GM12878 (cell line): Measurements from ENCODE around the gene ESPL1. TPM values are rescaled to one million over a fixed set of nuclear protein-coding genes. Genes with fewer than 3 reads are reported as not detected.

ENCODE experiments used
- ATAC-seq: fragments of 200-7000 bp; cut with Tn5 transposase; 3 replicates; pipeline ENCODE4 v1.9.1; 2020; ENCODE audit warnings: mild to moderate bottlenecking, moderate library complexity
- BruUV-seq: library from RNA; stranded (reverse); fragments of 400-500 nt; replicated peaks from 2 replicates; lab custom pipeline; 2021; lab: Mats Ljungman, UMichigan
- CTCF ChIA-PET: fragments of 300-600 bp; sonication (Branson Sonifier 250); formaldehyde crosslinking; extraction: SDS; loops from one replicate; lab custom pipeline; 2021; ENCODE audit warnings: inconsistent platforms; lab: Yijun Ruan, JAX
- POLR2A ChIA-PET: fragments of 350-600 bp; formaldehyde crosslinking; extraction: SDS; loops from one replicate; lab custom pipeline; 2021; ENCODE audit warnings: inconsistent platforms; lab: Charles Lee
- RAD21 ChIA-PET: fragments of 300-600 bp; sonication (Branson Sonifier 250); formaldehyde crosslinking; loops from one replicate; lab custom pipeline; 2023; ENCODE audit warnings: antibody characterized with exemption; ENCODE audit not compliant: unreplicated experiment; lab: Charles Lee
- SMC1A ChIA-PET: fragments of 300-600 bp; sonication (Branson Sonifier 250); formaldehyde crosslinking; loops from one replicate; lab custom pipeline; 2023; ENCODE audit not compliant: unreplicated experiment, uncharacterized antibody; lab: Charles Lee
- DNase-seq: peaks from one replicate; pipeline ENCODE4 v3.0.0-alpha.2; 2011; ENCODE audit warnings: low read depth, low spot score
- FAIRE-seq: peaks from 3 replicates; lab custom pipeline; 2011; peaks lifted over from hg19 to GRCh38; lab: Jason Lieb, UNC
- H2AFZ ChIP-seq: 2 replicates; pipeline ENCODE4 v1.6.0; 2011; ENCODE audit warnings: low read depth, low read length, control low read depth; ENCODE audit not compliant: control insufficient read depth
- H3K27ac ChIP-seq: 2 replicates; pipeline ENCODE4 v1.5.1; 2011; ENCODE audit warnings: control low read depth; ENCODE audit not compliant: control insufficient read depth, insufficient read depth
- H3K27me3 ChIP-seq, 2 experiments: replicated peaks in 1 of 2; 2 replicates each; pipeline versions ENCODE4 v1.6.0 to v1.6.1; 2011; ENCODE audit warnings: low read length in 1 of 2; ENCODE audit not compliant: control insufficient read depth in 2 of 2, insufficient read depth in 2 of 2
- H3K36me3 ChIP-seq, 2 experiments: 2 replicates each; pipeline ENCODE4 v1.5.1; 2011; ENCODE audit warnings: low read length in 1 of 2; ENCODE audit not compliant: control insufficient read depth in 2 of 2, insufficient read depth in 2 of 2
- H3K4me1 ChIP-seq: 2 replicates; pipeline ENCODE4 v1.6.1; 2011; ENCODE audit warnings: mild to moderate bottlenecking, low read length, moderate library complexity, mixed read lengths; ENCODE audit not compliant: control insufficient read depth, insufficient read depth
- H3K4me2 ChIP-seq: 2 replicates; pipeline ENCODE4 v1.6.0; 2011; ENCODE audit warnings: control low read depth; ENCODE audit not compliant: control insufficient read depth, insufficient read depth
- H3K4me3 ChIP-seq: fragments of 200-600 bp; sonication (generic); 2 replicates; pipeline ENCODE4 v1.5.1; 2016
- H3K79me2 ChIP-seq: 2 replicates; pipeline ENCODE4 v1.6.0; 2011; ENCODE audit warnings: low read length; ENCODE audit not compliant: control insufficient read depth, insufficient read depth
- H3K9ac ChIP-seq: 2 replicates; pipeline ENCODE4 v1.8.0; 2011; ENCODE audit warnings: low read length, control low read depth, mixed read lengths; ENCODE audit not compliant: control insufficient read depth, insufficient read depth
- H3K9me3 ChIP-seq: replicated peaks from 3 replicates; pipeline ENCODE4 v1.5.1; 2011; ENCODE audit warnings: mild to moderate bottlenecking, low read length; ENCODE audit not compliant: control insufficient read depth, insufficient read depth
- H4K20me1 ChIP-seq: 2 replicates; pipeline ENCODE4 v1.6.0; 2011; ENCODE audit not compliant: control insufficient read depth, insufficient read depth
- E2F8 ChIP-seq: fragments of 450-650 bp; IDR thresholded peaks from 2 replicates; pipeline ENCODE4 v1.6.1; 2018; ENCODE audit warnings: mild to moderate bottlenecking, low read depth, moderate library complexity; ENCODE audit not compliant: partially characterized antibody
- WGBS: methylation state at CpG from one replicate; pipeline ENCODE4 v1.1.6; 2016; ENCODE audit warnings: low lambda C conversion rate; ENCODE audit not compliant: insufficient replicate concordance, insufficient coverage; ENCODE audit errors: missing lambda C conversion rate; 5-methylcytosine and 5-hydroxymethylcytosine counted together
- in situ Hi-C: fragments of 300-500 bp; cut with MboI; formaldehyde crosslinking; loops from 9 replicates; pipeline ENCODE4 v1.14.3; 2018; ENCODE audit warnings: mixed read lengths
- intact Hi-C: fragments of 100-400 bp; cut with micrococcal nuclease; formaldehyde crosslinking; loops from one replicate; pipeline ENCODE4 v1.14.2; 2022; ENCODE audit not compliant: unreplicated experiment
- polyA plus RNA-seq, 11 experiments: library from polyadenylated mRNA; depleted of rRNA in 4 of 11; unstranded in 6 of 11; stranded (reverse) in 5 of 11; fragments of >200 nt; fragmentation: Nextera tagmentation in 4 of 11; fragmentation: Illumina TruSeq in 1 of 11; extraction: Ambion mirVana in 4 of 11; extraction: Trizol in 1 of 11; gene quantifications; 1 replicate in 1 of 11; 2 replicates in 10 of 11; pipeline versions ENCODE4 v1.2.1 to v1.2.3, GENCODE V29; 2011 to 2016; ENCODE audit warnings: inconsistent platforms in 2 of 11, missing spikeins in 2 of 11, low read depth in 1 of 11
- total RNA-seq, 4 experiments: library from RNA; depleted of rRNA in 3 of 4; stranded (reverse); fragments of >200 nt in 3 of 4; fragmentation: Illumina TruSeq in 1 of 4; extraction: Trizol in 1 of 4; gene quantifications; 2 replicates each; pipeline versions ENCODE4 v1.2.1 to v1.2.3, GENCODE V29; 2013 to 2021

The ESPL1 gene
- total and polyA plus RNA-seq, 10 of the 15 experiments (the other 5 are each of a cell fraction or from before 2014, with no cell fraction given), result 2.1 to 61.9 (median 21.2) TPM

- BruUV-seq, result no TSS peak
- Histone ChIP-seq H3K4me1 (peaks cover 22% of the 10 kb centered on the region), H4K20me1 (no peaks in the 10 kb centered on the region), H2AFZ (no peak overlapping the region), H3K4me3 (no peak overlapping the region), H3K79me2 (no peaks in the 10 kb centered on the region), H3K9me3 (no peaks in the 10 kb centered on the region), H3K9ac (no peak overlapping the region), H3K27ac (no peak overlapping the region), H3K4me2 (no peak overlapping the region), H3K36me3 (no peaks in the 10 kb centered on the region), H3K27me3 (peaks cover 0 to 8% of the 10 kb centered on the region in 2 experiments; a peak in 2 of 4 replicates)
- CTCF ChIA-PET, result interaction anchor here (0.5 to 1.1 kb wide), 2 partner anchors 75 to 508 kb away, joined by 3 read pairs; no protein-coding TSS in a partner anchor
- no peak for FAIRE-seq
- in situ Hi-C loops, result no loop called here
- DNase-seq, result no peak
- SMC1A ChIA-PET, result interaction anchor here (0.6 to 3.2 kb wide), 2 partner anchors 15 to 59 kb away, joined by 3 to 8 read pairs; no protein-coding TSS in a partner anchor
- no peak for TF ChIP-seq E2F8
- RAD21 ChIA-PET, result interaction anchor here (1.5 kb wide), 1 partner anchor 8 kb away, joined by 4 read pairs; no protein-coding TSS in a partner anchor
- POLR2A ChIA-PET, result interaction anchor here (0.6 kb wide), 2 partner anchors 34 to 381 kb away, joined by 3 to 5 read pairs; partner anchors contain the start of gene ESPL1
- intact Hi-C loops, result no loop called here
- ATAC-seq, result no peak
- 71% methylated on average over 3 of the region's 3 CpGs for WGBS
These were observed 32.9 kb upstream of the ESPL1 start for GRCh38 chr12:53235164-53235563.
